Left cardiac atrium (tissue), 4 donors: ENCODE data around the gene PACS1. TPM values are rescaled to one million over a fixed set of nuclear protein-coding genes. Genes with fewer than 3 reads are reported as not detected.

Experiments
- ATAC-seq, 2 donors: fragments of 200-7000 bp; cut with Tn5 transposase; one replicate each; pipeline ENCODE4 v1.9.1; 2020; ENCODE audit warnings: mild to moderate bottlenecking in 2 of 2, moderate library complexity in 2 of 2
- DNase-seq: peaks from one replicate; pipeline ENCODE4 v3.0.0-alpha.2; 2020
- intact Hi-C, 2 donors: fragments of 100-400 bp; cut with DNase I; formaldehyde crosslinking; loops; one replicate each; pipeline versions ENCODE4 v1.14.1 to v1.15.1; 2022 to 2023
- total RNA-seq, 2 donors: library from RNA; stranded (reverse); fragmentation: NEBNext Ultra II Directional; extraction: Animal tissue kit (Norgen Biotek cat#: 25700); gene quantifications; one replicate each; pipeline ENCODE4 v1.2.1, GENCODE V29; 2021
- donor health status: DM: no; HTN: yes; CAD: no.
- donor health status: DM: no; HTN: yes; CAD: no; lungs with severe emphysema.
- donor health status: DM: yes; HTN: yes; CAD: no.
- donor health status: Dilated cardiomyopathy.

PACS1 gene
- total RNA-seq, 2 donors from 2014 or later: 51.6 to 74.4 TPM

- no peak for DNase-seq
- intact Hi-C loops: no loop called here
- ATAC-seq: no peak
Observed at GRCh38 chr11:66155387-66156073, 85.5 kb downstream of the PACS1 start.

GRCh38 chr11:66157182-66157864 lies 87.3 kb downstream of the PACS1 start:
- ATAC-seq (no peak), DNase-seq (no peak)
- intact Hi-C loops: no loop called here

GRCh38 chr11:66158156-66158555 lies 88.1 kb downstream of the PACS1 start:
- intact Hi-C loops: no loop called here
- DNase-seq (no peak), ATAC-seq (no peak)

- no peak for ATAC-seq
- no peak for DNase-seq
- intact Hi-C loops: no loop called here
Observed at GRCh38 chr11:66159324-66159984, 89.4 kb downstream of the PACS1 start.

- intact Hi-C loops: no loop called here
- ATAC-seq (no peak), DNase-seq (no peak)
Observed at GRCh38 chr11:66160709-66161108, 90.6 kb downstream of the PACS1 start.

- DNase-seq: no peak
- no peak for ATAC-seq
- intact Hi-C loops: no loop called here
Observed at GRCh38 chr11:66168289-66168688, 98.2 kb downstream of the PACS1 start.

GRCh38 chr11:66172146-66172545 lies 102.1 kb downstream of the PACS1 start:
- DNase-seq: no peak
- ATAC-seq: peak in 1 of 2 donors; percentile 60
- intact Hi-C loops: no loop called here

- intact Hi-C loops: no loop called here
Observed at GRCh38 chr11:66176650-66177049, 106.6 kb downstream of the PACS1 start.

GRCh38 chr11:66178183-66178582 lies 108.1 kb downstream of the PACS1 start:
- intact Hi-C loops: no loop called here
- ATAC-seq (no peak), DNase-seq (no peak)

More at GRCh38 chr11:66176650-66177049, 106.6 kb downstream of the PACS1 start:
- ATAC-seq: no peak
- no peak for DNase-seq

- DNase-seq (no peak), ATAC-seq (no peak)
- intact Hi-C loops: no loop called here
Observed at GRCh38 chr11:66178871-66179270, 108.8 kb downstream of the PACS1 start.

- intact Hi-C loops: no loop called here
- ATAC-seq (no peak), DNase-seq (no peak)
Observed at GRCh38 chr11:66181632-66182315, 111.7 kb downstream of the PACS1 start.

- ATAC-seq (no peak), DNase-seq (no peak)
- intact Hi-C loops: no loop called here
Observed at GRCh38 chr11:66183494-66184048, 113.5 kb downstream of the PACS1 start.

GRCh38 chr11:66184728-66185127 lies 114.7 kb downstream of the PACS1 start:
- intact Hi-C loops: no loop called here
- DNase-seq (no peak), ATAC-seq (no peak)

GRCh38 chr11:66186470-66186869 lies 116.4 kb downstream of the PACS1 start:
- DNase-seq: no peak
- intact Hi-C loops: no loop called here
- ATAC-seq: no peak

GRCh38 chr11:66187453-66187852 lies 117.4 kb downstream of the PACS1 start:
- DNase-seq: no peak
- ATAC-seq: no peak
- intact Hi-C loops: no loop called here

GRCh38 chr11:66188580-66188979 lies 118.5 kb downstream of the PACS1 start:
- no peak for DNase-seq
- intact Hi-C loops: no loop called here

GRCh38 chr11:66189031-66189745 lies 119.1 kb downstream of the PACS1 start:
- ATAC-seq (no peak), DNase-seq (no peak)
- intact Hi-C loops: no loop called here

More at GRCh38 chr11:66188580-66188979, 118.5 kb downstream of the PACS1 start:
- ATAC-seq: peak in 1 of 2 donors; percentile 48

GRCh38 chr11:66190786-66191185 lies 120.7 kb downstream of the PACS1 start:
- intact Hi-C loops: no loop called here
- ATAC-seq: no peak
- DNase-seq: no peak
